ENCODE data around the gene SFXN5. TPM values are rescaled to one million over a fixed set of nuclear protein-coding genes. Genes with fewer than 3 reads are reported as not detected.

Gene SFXN5
- total and polyA plus RNA-seq, 2 of the 4 experiments (the other 2 are of a cell fraction) = 8.6 to 17.0 TPM

Other genes with a start within 250 kb of the SFXN5 start
- 29.4 and 29.7 TPM in 2 replicates for gene EXOC6B, start 245.7 kb downstream of the SFXN5 start, total RNA-seq (2012; rRNA removed)
- 9.0 and 10.2 TPM in 2 replicates for gene EXOC6B, start 245.7 kb downstream of the SFXN5 start, polyA plus RNA-seq (2012; rRNA removed)
- 15.8 and 17.4 TPM in 2 replicates for gene SPR, start 184.3 kb downstream of the SFXN5 start, total RNA-seq (2012; rRNA removed)
- 14.3 and 14.9 TPM in 2 replicates for gene SPR, start 184.3 kb downstream of the SFXN5 start, polyA plus RNA-seq (2012; rRNA removed)
- not detected in 2 replicates for gene EMX1, start 154.2 kb downstream of the SFXN5 start, total RNA-seq (2012; rRNA removed)
- not detected in 2 replicates for gene EMX1, start 154.2 kb downstream of the SFXN5 start, polyA plus RNA-seq (2012; rRNA removed)
- 21.4 and 21.5 TPM in 2 replicates for gene RAB11FIP5, start 41.2 kb upstream of the SFXN5 start, total RNA-seq (2012; rRNA removed)
- gene RAB11FIP5, start 41.2 kb upstream of the SFXN5 start, polyA plus RNA-seq (2012; rRNA removed) = 34.5 and 36.0 TPM in 2 replicates
- not detected in 2 replicates for gene NOTO, start 130.9 kb upstream of the SFXN5 start, total RNA-seq (2012; rRNA removed)
- gene NOTO, start 130.9 kb upstream of the SFXN5 start, polyA plus RNA-seq (2012; rRNA removed) = not detected in 2 replicates
- 18.9 and 19.7 TPM in 2 replicates for gene SMYD5, start 142.5 kb upstream of the SFXN5 start, total RNA-seq (2012; rRNA removed)
- 16.9 and 17.8 TPM in 2 replicates for gene SMYD5, start 142.5 kb upstream of the SFXN5 start, polyA plus RNA-seq (2012; rRNA removed)
- gene PRADC1, start 161.5 kb upstream of the SFXN5 start, total RNA-seq (2012; rRNA removed) = 13.1 and 14.4 TPM in 2 replicates
- 18.4 and 23.1 TPM in 2 replicates for gene PRADC1, start 161.5 kb upstream of the SFXN5 start, polyA plus RNA-seq (2012; rRNA removed)
- 557 and 575 TPM in 2 replicates for gene CCT7, start 162.6 kb upstream of the SFXN5 start, total RNA-seq (2012; rRNA removed)
- gene CCT7, start 162.6 kb upstream of the SFXN5 start, polyA plus RNA-seq (2012; rRNA removed) = 321 and 329 TPM in 2 replicates
- gene FBXO41, start 212.8 kb upstream of the SFXN5 start, total RNA-seq (2012; rRNA removed) = 0.54 and 0.83 TPM in 2 replicates
- gene FBXO41, start 212.8 kb upstream of the SFXN5 start, polyA plus RNA-seq (2012; rRNA removed) = 3.4 and 3.7 TPM in 2 replicates
- gene EGR4, start 221.8 kb upstream of the SFXN5 start, total RNA-seq (2012; rRNA removed) = not detected in 2 replicates
- gene EGR4, start 221.8 kb upstream of the SFXN5 start, polyA plus RNA-seq (2012; rRNA removed) = not detected in 2 replicates

Measured in IMR-90 (cell line).